HepG2 (cell line): ENCODE results near the gene TASOR. TPM values are rescaled to one million over a fixed set of nuclear protein-coding genes. Genes with fewer than 3 reads are reported as not detected.
A peak's percentile ranks its signal among the peaks of the same experiment; 100 is the strongest.

Experiments
- ARNT ChIP-seq: fragments of 450-650 bp; IDR thresholded peaks from 2 replicates; pipeline ENCODE4 v1.6.1; 2017
- CAMTA2 ChIP-seq: sonication (generic); formaldehyde crosslinking; IDR thresholded peaks from 2 replicates; pipeline ENCODE4 v1.4.0; 2020; ENCODE audit warnings: mild to moderate bottlenecking, missing genetic modification reagents, borderline replicate concordance
- DMAP1 ChIP-seq: IDR thresholded peaks from 2 replicates; pipeline ENCODE4 v1.6.1; 2016
- HMG20A ChIP-seq: IDR thresholded peaks from 2 replicates; pipeline ENCODE4 v1.6.1; 2016; ENCODE audit warnings: borderline replicate concordance
- MAFG ChIP-seq: sonication (generic); formaldehyde crosslinking; IDR thresholded peaks from 2 replicates; pipeline ENCODE4 v1.5.1; 2020; ENCODE audit warnings: mild to moderate bottlenecking, missing genetic modification reagents
- MIER2 ChIP-seq: IDR thresholded peaks from 2 replicates; pipeline ENCODE4 v1.6.1; 2016; ENCODE audit warnings: missing biosample characterization, missing genetic modification reagents
- NAIF1 ChIP-seq: sonication (generic); formaldehyde crosslinking; IDR thresholded peaks from 2 replicates; pipeline ENCODE4 v1.5.0; 2020; ENCODE audit warnings: mild to moderate bottlenecking, missing genetic modification reagents, borderline replicate concordance
- RBM39 ChIP-seq: fragments of 200-400 bp; formaldehyde crosslinking; IDR thresholded peaks from one replicate; pipeline ENCODE4 v1.6.1; 2018; ENCODE audit warnings: antibody characterized with exemption, mild to moderate bottlenecking, low read depth, low read length; ENCODE audit not compliant: poor library complexity, severe bottlenecking
- YEATS4 ChIP-seq: sonication (generic); formaldehyde crosslinking; IDR thresholded peaks from 2 replicates; pipeline ENCODE4 v1.4.0; 2020; ENCODE audit warnings: missing genetic modification reagents, borderline replicate concordance
- ZFY ChIP-seq: sonication (generic); formaldehyde crosslinking; IDR thresholded peaks from 2 replicates; pipeline ENCODE4 v1.4.0; 2020; ENCODE audit warnings: missing genetic modification reagents
- ZNF629 ChIP-seq: sonication (generic); formaldehyde crosslinking; conservative IDR thresholded peaks from 2 replicates; pipeline ENCODE4 v1.5.0; 2020; ENCODE audit warnings: missing genetic modification reagents
- ZNF788 ChIP-seq: sonication (generic); formaldehyde crosslinking; IDR thresholded peaks from 2 replicates; pipeline ENCODE4 v1.5.0; 2020; ENCODE audit warnings: mild to moderate bottlenecking, missing genetic modification reagents, borderline replicate concordance
- ZSCAN21 ChIP-seq: sonication (generic); formaldehyde crosslinking; IDR thresholded peaks from 2 replicates; pipeline ENCODE4 v1.8.0; 2022; ENCODE audit warnings: mild to moderate bottlenecking, missing genetic modification reagents, moderate library complexity, borderline replicate concordance
- polyA plus RNA-seq, 8 experiments: library from polyadenylated mRNA; depleted of rRNA in 3 of 8; stranded (reverse) in 7 of 8; unstranded in 1 of 8; fragments of >200 nt; fragmentation: Illumina TruSeq in 4 of 8; extraction: Trizol in 4 of 8; gene quantifications; 2 replicates each; pipeline versions ENCODE4 v1.2.1 to v1.2.3, GENCODE V29; 2011 to 2016; ENCODE audit warnings: low read depth in 4 of 8, missing spikeins in 1 of 8, mixed read lengths in 1 of 8; ENCODE audit not compliant: insufficient read depth in 1 of 8
- total RNA-seq, 5 experiments: library from RNA; depleted of rRNA; stranded (reverse); fragments of >200 nt; fragmentation: Illumina TruSeq; extraction: Trizol; gene quantifications; 2 replicates each; pipeline ENCODE4 v1.2.3, GENCODE V29; 2016; ENCODE audit warnings: low read depth in 1 of 5
- TF ChIP-seq, protein P1 (sequence below): sonication (generic); formaldehyde crosslinking; conservative IDR thresholded peaks from 2 replicates; pipeline ENCODE4 v1.8.0; 2022; ENCODE audit warnings: mild to moderate bottlenecking, moderate library complexity, missing genetic modification reagents
- TF ChIP-seq, protein P2 (sequence below): sonication (generic); formaldehyde crosslinking; IDR thresholded peaks from 2 replicates; pipeline ENCODE4 v1.4.0; 2020; ENCODE audit warnings: missing genetic modification reagents
- TF ChIP-seq, protein P3 (sequence below): sonication (generic); formaldehyde crosslinking; IDR thresholded peaks from 2 replicates; pipeline ENCODE4 v1.4.0; 2020; ENCODE audit warnings: missing genetic modification reagents
- TF ChIP-seq, protein P4 (sequence below): sonication (generic); formaldehyde crosslinking; IDR thresholded peaks from 2 replicates; pipeline ENCODE4 v1.5.0; 2020; ENCODE audit warnings: mild to moderate bottlenecking, missing genetic modification reagents, borderline replicate concordance

TASOR gene
- total and polyA plus RNA-seq, 2 of the 13 experiments (the other 11 are each of a cell fraction or from before 2014, with no cell fraction given) = 20.1 to 32.5 TPM

DNA sequence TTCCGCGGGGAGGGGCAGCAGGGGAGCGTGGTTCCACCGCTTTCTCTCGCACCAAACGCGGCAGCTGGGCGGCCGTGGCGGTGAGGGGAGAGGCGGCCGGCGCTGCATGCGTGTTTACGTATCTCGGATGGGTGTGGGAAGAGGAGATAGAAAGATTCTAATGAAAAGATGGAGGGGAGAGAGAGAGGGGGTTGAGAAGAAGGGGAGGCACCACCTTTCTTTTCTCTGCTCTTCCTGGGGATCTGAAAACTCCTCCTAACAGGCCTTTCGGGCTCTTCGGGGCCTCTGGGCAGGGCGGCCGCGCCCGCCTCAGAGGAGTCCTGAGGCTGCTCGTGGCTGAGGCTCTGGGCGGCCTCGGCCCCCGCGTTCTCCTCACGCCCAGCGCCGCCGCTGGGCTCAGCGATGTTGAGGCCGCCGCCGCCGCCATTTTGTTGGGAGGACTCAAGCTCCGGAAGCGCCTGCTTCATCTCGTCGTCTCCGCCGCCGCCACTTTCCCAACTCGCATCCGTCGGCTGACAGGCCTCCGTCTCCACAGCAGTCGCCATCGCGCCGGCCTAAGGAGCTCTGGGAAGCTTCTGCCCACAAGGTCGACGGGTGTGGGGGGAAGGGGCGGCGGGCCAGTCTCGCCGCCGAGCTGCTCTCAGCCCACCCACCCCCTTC lies 473 bp downstream of the TASOR start (continued):
- TF ChIP-seq, protein P1, sequence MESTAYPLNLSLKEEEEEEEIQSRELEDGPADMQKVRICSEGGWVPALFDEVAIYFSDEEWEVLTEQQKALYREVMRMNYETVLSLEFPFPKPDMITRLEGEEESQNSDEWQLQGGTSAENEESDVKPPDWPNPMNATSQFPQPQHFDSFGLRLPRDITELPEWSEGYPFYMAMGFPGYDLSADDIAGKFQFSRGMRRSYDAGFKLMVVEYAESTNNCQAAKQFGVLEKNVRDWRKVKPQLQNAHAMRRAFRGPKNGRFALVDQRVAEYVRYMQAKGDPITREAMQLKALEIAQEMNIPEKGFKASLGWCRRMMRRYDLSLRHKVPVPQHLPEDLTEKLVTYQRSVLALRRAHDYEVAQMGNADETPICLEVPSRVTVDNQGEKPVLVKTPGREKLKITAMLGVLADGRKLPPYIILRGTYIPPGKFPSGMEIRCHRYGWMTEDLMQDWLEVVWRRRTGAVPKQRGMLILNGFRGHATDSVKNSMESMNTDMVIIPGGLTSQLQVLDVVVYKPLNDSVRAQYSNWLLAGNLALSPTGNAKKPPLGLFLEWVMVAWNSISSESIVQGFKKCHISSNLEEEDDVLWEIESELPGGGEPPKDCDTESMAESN (CRISPR knock-in tag) = no peak
- peak; percentile 26; the same call in 1 of the 2 replicates for TF ChIP-seq ZNF788 (CRISPR knock-in tag)
- peak; percentile 91 for TF ChIP-seq DMAP1
- TF ChIP-seq, protein P2, sequence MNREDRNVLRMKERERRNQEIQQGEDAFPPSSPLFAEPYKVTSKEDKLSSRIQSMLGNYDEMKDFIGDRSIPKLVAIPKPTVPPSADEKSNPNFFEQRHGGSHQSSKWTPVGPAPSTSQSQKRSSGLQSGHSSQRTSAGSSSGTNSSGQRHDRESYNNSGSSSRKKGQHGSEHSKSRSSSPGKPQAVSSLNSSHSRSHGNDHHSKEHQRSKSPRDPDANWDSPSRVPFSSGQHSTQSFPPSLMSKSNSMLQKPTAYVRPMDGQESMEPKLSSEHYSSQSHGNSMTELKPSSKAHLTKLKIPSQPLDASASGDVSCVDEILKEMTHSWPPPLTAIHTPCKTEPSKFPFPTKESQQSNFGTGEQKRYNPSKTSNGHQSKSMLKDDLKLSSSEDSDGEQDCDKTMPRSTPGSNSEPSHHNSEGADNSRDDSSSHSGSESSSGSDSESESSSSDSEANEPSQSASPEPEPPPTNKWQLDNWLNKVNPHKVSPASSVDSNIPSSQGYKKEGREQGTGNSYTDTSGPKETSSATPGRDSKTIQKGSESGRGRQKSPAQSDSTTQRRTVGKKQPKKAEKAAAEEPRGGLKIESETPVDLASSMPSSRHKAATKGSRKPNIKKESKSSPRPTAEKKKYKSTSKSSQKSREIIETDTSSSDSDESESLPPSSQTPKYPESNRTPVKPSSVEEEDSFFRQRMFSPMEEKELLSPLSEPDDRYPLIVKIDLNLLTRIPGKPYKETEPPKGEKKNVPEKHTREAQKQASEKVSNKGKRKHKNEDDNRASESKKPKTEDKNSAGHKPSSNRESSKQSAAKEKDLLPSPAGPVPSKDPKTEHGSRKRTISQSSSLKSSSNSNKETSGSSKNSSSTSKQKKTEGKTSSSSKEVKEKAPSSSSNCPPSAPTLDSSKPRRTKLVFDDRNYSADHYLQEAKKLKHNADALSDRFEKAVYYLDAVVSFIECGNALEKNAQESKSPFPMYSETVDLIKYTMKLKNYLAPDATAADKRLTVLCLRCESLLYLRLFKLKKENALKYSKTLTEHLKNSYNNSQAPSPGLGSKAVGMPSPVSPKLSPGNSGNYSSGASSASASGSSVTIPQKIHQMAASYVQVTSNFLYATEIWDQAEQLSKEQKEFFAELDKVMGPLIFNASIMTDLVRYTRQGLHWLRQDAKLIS (CRISPR knock-in tag) = 0 out of 2 replicates have a peak, but pooled peaks have one; percentile 63
- 0 out of 2 replicates have a peak, but pooled peaks have one; percentile 9 for TF ChIP-seq ZSCAN21
- TF ChIP-seq ARNT = no peak
- no peak for TF ChIP-seq ZNF629 (CRISPR knock-in tag)
- TF ChIP-seq MAFG (CRISPR knock-in tag) = no peak
- TF ChIP-seq, protein P3, sequence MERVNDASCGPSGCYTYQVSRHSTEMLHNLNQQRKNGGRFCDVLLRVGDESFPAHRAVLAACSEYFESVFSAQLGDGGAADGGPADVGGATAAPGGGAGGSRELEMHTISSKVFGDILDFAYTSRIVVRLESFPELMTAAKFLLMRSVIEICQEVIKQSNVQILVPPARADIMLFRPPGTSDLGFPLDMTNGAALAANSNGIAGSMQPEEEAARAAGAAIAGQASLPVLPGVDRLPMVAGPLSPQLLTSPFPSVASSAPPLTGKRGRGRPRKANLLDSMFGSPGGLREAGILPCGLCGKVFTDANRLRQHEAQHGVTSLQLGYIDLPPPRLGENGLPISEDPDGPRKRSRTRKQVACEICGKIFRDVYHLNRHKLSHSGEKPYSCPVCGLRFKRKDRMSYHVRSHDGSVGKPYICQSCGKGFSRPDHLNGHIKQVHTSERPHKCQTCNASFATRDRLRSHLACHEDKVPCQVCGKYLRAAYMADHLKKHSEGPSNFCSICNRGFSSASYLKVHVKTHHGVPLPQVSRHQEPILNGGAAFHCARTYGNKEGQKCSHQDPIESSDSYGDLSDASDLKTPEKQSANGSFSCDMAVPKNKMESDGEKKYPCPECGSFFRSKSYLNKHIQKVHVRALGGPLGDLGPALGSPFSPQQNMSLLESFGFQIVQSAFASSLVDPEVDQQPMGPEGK (CRISPR knock-in tag) = peak; percentile 49; the same call in 1 of the 2 replicates
- TF ChIP-seq, protein P4, sequence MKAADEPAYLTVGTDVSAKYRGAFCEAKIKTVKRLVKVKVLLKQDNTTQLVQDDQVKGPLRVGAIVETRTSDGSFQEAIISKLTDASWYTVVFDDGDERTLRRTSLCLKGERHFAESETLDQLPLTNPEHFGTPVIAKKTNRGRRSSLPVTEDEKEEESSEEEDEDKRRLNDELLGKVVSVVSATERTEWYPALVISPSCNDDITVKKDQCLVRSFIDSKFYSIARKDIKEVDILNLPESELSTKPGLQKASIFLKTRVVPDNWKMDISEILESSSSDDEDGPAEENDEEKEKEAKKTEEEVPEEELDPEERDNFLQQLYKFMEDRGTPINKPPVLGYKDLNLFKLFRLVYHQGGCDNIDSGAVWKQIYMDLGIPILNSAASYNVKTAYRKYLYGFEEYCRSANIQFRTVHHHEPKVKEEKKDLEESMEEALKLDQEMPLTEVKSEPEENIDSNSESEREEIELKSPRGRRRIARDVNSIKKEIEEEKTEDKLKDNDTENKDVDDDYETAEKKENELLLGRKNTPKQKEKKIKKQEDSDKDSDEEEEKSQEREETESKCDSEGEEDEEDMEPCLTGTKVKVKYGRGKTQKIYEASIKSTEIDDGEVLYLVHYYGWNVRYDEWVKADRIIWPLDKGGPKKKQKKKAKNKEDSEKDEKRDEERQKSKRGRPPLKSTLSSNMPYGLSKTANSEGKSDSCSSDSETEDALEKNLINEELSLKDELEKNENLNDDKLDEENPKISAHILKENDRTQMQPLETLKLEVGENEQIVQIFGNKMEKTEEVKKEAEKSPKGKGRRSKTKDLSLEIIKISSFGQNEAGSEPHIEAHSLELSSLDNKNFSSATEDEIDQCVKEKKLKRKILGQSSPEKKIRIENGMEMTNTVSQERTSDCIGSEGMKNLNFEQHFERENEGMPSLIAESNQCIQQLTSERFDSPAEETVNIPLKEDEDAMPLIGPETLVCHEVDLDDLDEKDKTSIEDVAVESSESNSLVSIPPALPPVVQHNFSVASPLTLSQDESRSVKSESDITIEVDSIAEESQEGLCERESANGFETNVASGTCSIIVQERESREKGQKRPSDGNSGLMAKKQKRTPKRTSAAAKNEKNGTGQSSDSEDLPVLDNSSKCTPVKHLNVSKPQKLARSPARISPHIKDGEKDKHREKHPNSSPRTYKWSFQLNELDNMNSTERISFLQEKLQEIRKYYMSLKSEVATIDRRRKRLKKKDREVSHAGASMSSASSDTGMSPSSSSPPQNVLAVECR (CRISPR knock-in tag) = peak; percentile 81; the same call in 1 of the 2 replicates
- peak; percentile 61 for TF ChIP-seq RBM39
- peak; percentile 69; the same call in 1 of the 2 replicates for TF ChIP-seq YEATS4
- TF ChIP-seq HMG20A (CRISPR knock-in tag) = no peak
- peak; percentile 81 for TF ChIP-seq ZFY (CRISPR knock-in tag)
- TF ChIP-seq NAIF1 (CRISPR knock-in tag) = peak; percentile 26
- no peak for TF ChIP-seq MIER2 (CRISPR knock-in tag)
- TF ChIP-seq CAMTA2 (CRISPR knock-in tag) = peak; percentile 69; the same call in 1 of the 2 replicates
